ENCODE data around the gene MEF2B. TPM values are rescaled to one million over a fixed set of nuclear protein-coding genes. Genes with fewer than 3 reads are reported as not detected.

MEF2B gene
- total and polyA plus RNA-seq, 10 of the 15 experiments (the other 5 are each of a cell fraction or from before 2014, with no cell fraction given), result 0.09 to 33.0 (median 8.9) TPM

- TF ChIP-seq EP300 (IDR thresholded peaks at IDR 0.05; ENCODE audit: borderline replicate concordance in 1 of 2, control insufficient read depth in 1 of 2, low read depth in 2 of 2, low read length in 2 of 2), result no peak
Measured at GRCh38 chr19:19159534-19159933, 10.5 kb downstream of the MEF2B start (continued).

GRCh38 chr19:19157808-19158207, 12.3 kb downstream of the MEF2B start:
- intact Hi-C loops (cut with micrococcal nuclease; ENCODE audit: unreplicated experiment), result no loop called here
- Histone ChIP-seq H3K27ac (ENCODE audit: control insufficient read depth, insufficient read depth) (peak overlapping the region; percentile 7), H3K4me1 (ENCODE audit: control insufficient read depth, insufficient read depth, low read length) (peaks cover 65% of the 10 kb centered on the region), H3K4me3 (no peak overlapping the region), H3K9me3 (replicated peaks; ENCODE audit: control insufficient read depth, insufficient read depth, low read length) (no peaks in the 10 kb centered on the region; the same call in 2 of the 3 replicates), H4K20me1 (ENCODE audit: control insufficient read depth, insufficient read depth) (no peaks in the 10 kb centered on the region), H3K36me3 (ENCODE audit: control insufficient read depth in 2 of 2, insufficient read depth in 2 of 2, low read length in 1 of 2) (peaks cover 0 to 3% of the 10 kb centered on the region in 2 experiments; a peak in 1 of 4 replicates), H2AFZ (ENCODE audit: control insufficient read depth, low read depth, low read length) (no peak overlapping the region), H3K79me2 (ENCODE audit: control insufficient read depth, insufficient read depth, low read length) (peaks cover 2% of the 10 kb centered on the region), H3K27me3 (replicated peaks in 1 of 2; ENCODE audit: control insufficient read depth in 2 of 2, insufficient read depth in 2 of 2, low read length in 1 of 2) (no peaks in the 10 kb centered on the region), H3K4me2 (ENCODE audit: control insufficient read depth, insufficient read depth) (0 out of 2 replicates have a peak overlapping the region, but pooled peaks have one; percentile 21), H3K9ac (ENCODE audit: control insufficient read depth, insufficient read depth, low read length) (no peak overlapping the region)
- no TSS peak for BruUV-seq (replicated peaks)
- in situ Hi-C loops (cut with MboI), result no loop called here
- ChIA-PET POLR2A (interaction anchor here (0.8 to 7.7 kb wide), 5 partner anchors 8 to 34 kb away, joined by 3 to 74 read pairs (median 6); partner anchors contain the start of genes BORCS8 and MEF2B), SMC1A (ENCODE audit: uncharacterized antibody, unreplicated experiment) (interaction anchor here (0.9 to 7.4 kb wide), 3 partner anchors 10 to 17 kb away, joined by 3 to 83 read pairs (median 51); partner anchors contain the start of gene MEF2B), RAD21 (ENCODE audit: unreplicated experiment) (interaction anchor here (0.7 to 17.5 kb wide), 6 partner anchors 10 to 319 kb away, joined by 3 to 394 read pairs (median 5); partner anchors contain the start of gene MEF2B), CTCF (interaction anchor here (1.0 to 11.3 kb wide), 6 partner anchors 10 to 104 kb away, joined by 3 to 135 read pairs (median 32); partner anchors contain the start of gene MEF2B)
- DNase-seq (ENCODE audit: low read depth, low spot score) (no peak), FAIRE-seq (no peak), ATAC-seq (peak; percentile 38)
- 2% methylated on average over 5 of the region's 6 CpGs for WGBS (ENCODE audit: insufficient coverage, insufficient replicate concordance, low lambda C conversion rate, missing lambda C conversion rate)
- TF ChIP-seq NBN (IDR thresholded peaks at IDR 0.05) (peak; percentile 67; the same call in 1 of the 2 replicates), HDGF (IDR thresholded peaks at IDR 0.05) (0 out of 2 replicates have a peak, but pooled peaks have one; percentile 63), PAX8 (IDR thresholded peaks at IDR 0.05) (no peak), NFIC (IDR thresholded peaks at IDR 0.05; ENCODE audit: low read depth, low read length) (no peak), SKIL (IDR thresholded peaks at IDR 0.05; ENCODE audit: low read depth, poor library complexity, severe bottlenecking) (no peak), PKNOX1 (IDR thresholded peaks at IDR 0.05) (0 out of 2 replicates have a peak, but pooled peaks have one; percentile 21), RUNX3 (IDR thresholded peaks at IDR 0.05; ENCODE audit: low read length) (peak; percentile 34; the same call in 1 of the 2 replicates), MTA2 (IDR thresholded peaks at IDR 0.05; ENCODE audit: low read depth) (peak; percentile 53; the same call in 1 of the 2 replicates), ZNF274 (IDR thresholded peaks at IDR 0.05; ENCODE audit: insufficient read depth, insufficient read length) (no peak), ZNF687 (IDR thresholded peaks at IDR 0.05) (peak; percentile 44; the same call in 1 of the 2 replicates), IKZF1 (conservative IDR thresholded peaks at IDR 0.05) (peak; percentile 67)
